A549 (cell line): ENCODE data around the gene ALPK3.

ENCODE experiments used
- CTCF ChIP-seq: fragments of >200 bp; sonication (Bioruptor Twin); formaldehyde crosslinking; IDR thresholded peaks from 3 replicates; pipeline ENCODE4 v1.5.1; 2016
- RCOR1 ChIP-seq: fragments of 150-350 bp; IDR thresholded peaks from 2 replicates; pipeline ENCODE4 v1.6.1; 2014; ENCODE audit warnings: antibody characterized with exemption, low read length, low read depth
- REST ChIP-seq: fragments of 200-600 bp; sonication (generic); IDR thresholded peaks from 2 replicates; pipeline ENCODE4 v1.6.1; 2016; ENCODE audit warnings: antibody characterized with exemption, mild to moderate bottlenecking, moderate library complexity
- ZC3H11A ChIP-seq: fragments of 450-650 bp; IDR thresholded peaks from 2 replicates; pipeline ENCODE4 v1.6.1; 2014; ENCODE audit warnings: antibody characterized with exemption, mild to moderate bottlenecking
- TF ChIP-seq, protein P1 (sequence below): fragments of >200 bp; sonication (Bioruptor Twin); formaldehyde crosslinking; IDR thresholded peaks from 3 replicates; pipeline ENCODE4 v1.6.1; 2016

- TF ChIP-seq ZC3H11A, result no peak
- no peak for TF ChIP-seq RCOR1
- TF ChIP-seq CTCF, result no peak
- no peak for TF ChIP-seq REST
- TF ChIP-seq, protein P1, sequence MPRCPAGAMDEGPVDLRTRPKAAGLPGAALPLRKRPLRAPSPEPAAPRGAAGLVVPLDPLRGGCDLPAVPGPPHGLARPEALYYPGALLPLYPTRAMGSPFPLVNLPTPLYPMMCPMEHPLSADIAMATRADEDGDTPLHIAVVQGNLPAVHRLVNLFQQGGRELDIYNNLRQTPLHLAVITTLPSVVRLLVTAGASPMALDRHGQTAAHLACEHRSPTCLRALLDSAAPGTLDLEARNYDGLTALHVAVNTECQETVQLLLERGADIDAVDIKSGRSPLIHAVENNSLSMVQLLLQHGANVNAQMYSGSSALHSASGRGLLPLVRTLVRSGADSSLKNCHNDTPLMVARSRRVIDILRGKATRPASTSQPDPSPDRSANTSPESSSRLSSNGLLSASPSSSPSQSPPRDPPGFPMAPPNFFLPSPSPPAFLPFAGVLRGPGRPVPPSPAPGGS, result no peak
Observed at GRCh38 chr15:84797801-84798200, 19.4 kb upstream of the ALPK3 start.
